ENCODE data around the gene SORBS1. TPM values are rescaled to one million over a fixed set of nuclear protein-coding genes. Genes with fewer than 3 reads are reported as not detected.

SORBS1 gene
- total and polyA plus RNA-seq, 4 donors = 13.1 to 68.9 (median 44.0) TPM

- no peak for DNase-seq
- no peaks in the 10 kb centered on the region for H3K9me3 ChIP-seq (ENCODE audit: control insufficient read depth in 4 of 4, insufficient read depth in 3 of 4, low read length in 3 of 4)
- H3K36me3 ChIP-seq (ENCODE audit: control insufficient read depth in 4 of 4, insufficient read depth in 4 of 4, low read length in 4 of 4) = peaks cover 0 to under 1% (median 0%) of the 10 kb centered on the region in 4 donors
- 83 to 89% methylated on average over 4 of the region's 4 CpGs for WGBS, 2 donors
- H3K4me1 ChIP-seq (ENCODE audit: control insufficient read depth in 5 of 5, insufficient read depth in 5 of 5, low read length in 5 of 5) = peaks cover 0 to 2% (median 0%) of the 10 kb centered on the region in 5 donors
- H3K27ac ChIP-seq (ENCODE audit: low read depth in 1 of 2, low read length in 1 of 2) = no peak overlapping the region
- no peaks in the 10 kb centered on the region for H3K27me3 ChIP-seq (ENCODE audit: control insufficient read depth in 3 of 3, insufficient read depth in 3 of 3, low read length in 2 of 3)
- H3K4me3 ChIP-seq = no peak overlapping the region
- no peak for TF ChIP-seq CTCF (IDR thresholded peaks at IDR 0.05; ENCODE audit: control extremely low read depth, extremely low read depth)
- no peak overlapping the region for H3K9ac ChIP-seq (ENCODE audit: insufficient read depth in 1 of 2, low read length in 2 of 2)
- no peak for ATAC-seq (ENCODE audit: insufficient read depth, low FRiP score)
These were observed 39.0 kb upstream of the SORBS1 start for GRCh38 chr10:95600158-95600557.

GRCh38 chr10:95597788-95598187 lies 36.6 kb upstream of the SORBS1 start:
- Histone ChIP-seq H3K36me3 (ENCODE audit: control insufficient read depth in 4 of 4, insufficient read depth in 4 of 4, low read length in 4 of 4) (no peaks in the 10 kb centered on the region), H3K4me3 (no peak overlapping the region), H3K27me3 (ENCODE audit: control insufficient read depth in 3 of 3, insufficient read depth in 3 of 3, low read length in 2 of 3) (no peaks in the 10 kb centered on the region), H3K9me3 (ENCODE audit: control insufficient read depth in 4 of 4, insufficient read depth in 3 of 4, low read length in 3 of 4) (no peaks in the 10 kb centered on the region), H3K27ac (ENCODE audit: low read depth in 1 of 2, low read length in 1 of 2) (no peak overlapping the region), H3K9ac (ENCODE audit: insufficient read depth in 1 of 2, low read length in 2 of 2) (no peak overlapping the region), H3K4me1 (ENCODE audit: control insufficient read depth in 5 of 5, insufficient read depth in 5 of 5, low read length in 5 of 5) (no peaks in the 10 kb centered on the region)
- 96 to 100% methylated on average over 1 of the region's 1 CpG for WGBS, 2 donors
- TF ChIP-seq CTCF (IDR thresholded peaks at IDR 0.05; ENCODE audit: control extremely low read depth, extremely low read depth) = no peak
- ATAC-seq (ENCODE audit: insufficient read depth, low FRiP score) = no peak
- DNase-seq = no peak

GRCh38 chr10:95588025-95588424 lies 26.9 kb upstream of the SORBS1 start:
- Histone ChIP-seq H3K4me1 (ENCODE audit: control insufficient read depth in 5 of 5, insufficient read depth in 5 of 5, low read length in 5 of 5) (no peaks in the 10 kb centered on the region), H3K9me3 (ENCODE audit: control insufficient read depth in 4 of 4, insufficient read depth in 3 of 4, low read length in 3 of 4) (no peaks in the 10 kb centered on the region), H3K36me3 (ENCODE audit: control insufficient read depth in 4 of 4, insufficient read depth in 4 of 4, low read length in 4 of 4) (no peaks in the 10 kb centered on the region), H3K27ac (ENCODE audit: low read depth in 1 of 2, low read length in 1 of 2) (no peak overlapping the region), H3K4me3 (no peak overlapping the region), H3K9ac (ENCODE audit: insufficient read depth in 1 of 2, low read length in 2 of 2) (no peak overlapping the region), H3K27me3 (ENCODE audit: control insufficient read depth in 3 of 3, insufficient read depth in 3 of 3, low read length in 2 of 3) (no peaks in the 10 kb centered on the region)
- 71 to 75% methylated on average over 1 of the region's 1 CpG for WGBS, 2 donors
- DNase-seq (no peak), ATAC-seq (ENCODE audit: insufficient read depth, low FRiP score) (no peak)
- no peak for TF ChIP-seq CTCF (IDR thresholded peaks at IDR 0.05; ENCODE audit: control extremely low read depth, extremely low read depth)

All from lung (tissue), 12 donors.